SK-N-SH (cell line): ENCODE data around the gene ITCH. TPM values are rescaled to one million over a fixed set of nuclear protein-coding genes. Genes with fewer than 3 reads are reported as not detected.

ENCODE experiments used
- CTCF ChIA-PET: fragments of 300-600, 350-600 bp; formaldehyde crosslinking; extraction: SDS; loops from one replicate; lab custom pipeline; 2021; lab: Yijun Ruan, JAX
- POLR2A ChIA-PET: fragments of 350-600 bp; sonication (Branson Sonifier 250); formaldehyde crosslinking; extraction: SDS; loops from one replicate; lab custom pipeline; 2020; ENCODE audit warnings: antibody characterized with exemption, inconsistent platforms; lab: Yijun Ruan, JAX
- DNase-seq: peaks from one replicate; pipeline ENCODE4 v3.0.0; 2012
- H2AFZ ChIP-seq: fragments of 200-600 bp; sonication (generic); 2 replicates; pipeline ENCODE4 v1.8.1; 2016; ENCODE audit warnings: antibody characterized with exemption, mild to moderate bottlenecking, low read depth
- H3F3A ChIP-seq: fragments of 200-600 bp; sonication (generic); replicated peaks from 2 replicates; pipeline ENCODE3; 2016; ENCODE audit warnings: antibody characterized with exemption, mild to moderate bottlenecking; ENCODE audit not compliant: insufficient read depth
- H3K27ac ChIP-seq, 2 experiments: fragments of 200-500 bp in 1 of 2; fragments of 200-600 bp in 1 of 2; sonication (Bioruptor generic) in 1 of 2; sonication (generic), shearing (Covaris generic) in 1 of 2; 2 replicates each; pipeline versions ENCODE4 v1.5.1 to v1.6.1; 2014 to 2016; ENCODE audit warnings: low read depth in 2 of 2, inconsistent platforms in 1 of 2, low read length in 1 of 2, mild to moderate bottlenecking in 1 of 2, mixed read lengths in 1 of 2
- H3K27me3 ChIP-seq: fragments of 200-600 bp; sonication (generic), shearing (Covaris generic); 2 replicates; pipeline ENCODE4 v1.6.1; 2016; ENCODE audit warnings: mixed run types; ENCODE audit not compliant: insufficient read depth
- H3K36me3 ChIP-seq, 2 experiments: fragments of 200-500 bp in 1 of 2; fragments of 200-600 bp in 1 of 2; sonication (Bioruptor generic) in 1 of 2; sonication (generic) in 1 of 2; replicated peaks in 1 of 2; 2 replicates each; pipeline versions ENCODE3 to v1.5.1; 2014 to 2016; ENCODE audit warnings: low read length in 1 of 2, mild to moderate bottlenecking in 1 of 2; ENCODE audit not compliant: insufficient read depth in 2 of 2, control insufficient read depth in 1 of 2
- H3K4me1 ChIP-seq, 2 experiments: fragments of 200-500 bp in 1 of 2; fragments of 200-600 bp in 1 of 2; sonication (Bioruptor generic) in 1 of 2; sonication (generic), shearing (Covaris generic) in 1 of 2; 2 replicates each; pipeline versions ENCODE4 v1.5.1 to v1.6.1; 2014 to 2016; ENCODE audit warnings: low read depth in 1 of 2, low read length in 1 of 2, mixed run types in 1 of 2; ENCODE audit not compliant: insufficient read depth in 2 of 2, control insufficient read depth in 1 of 2
- H3K4me2 ChIP-seq: fragments of 200-600 bp; sonication (generic), shearing (Covaris generic); 2 replicates; pipeline ENCODE4 v1.6.1; 2017; ENCODE audit warnings: mixed run types
- H3K4me3 ChIP-seq, 2 experiments: fragments of 200-500 bp in 1 of 2; fragments of 200-600 bp in 1 of 2; sonication (Bioruptor generic) in 1 of 2; sonication (generic), shearing (Covaris generic) in 1 of 2; 2 replicates each; pipeline versions ENCODE4 v1.5.1 to v1.8.1; 2014 to 2016; ENCODE audit warnings: low read depth in 2 of 2, inconsistent platforms in 1 of 2, low read length in 1 of 2, mild to moderate bottlenecking in 1 of 2, mixed read lengths in 1 of 2, moderate library complexity in 1 of 2
- H3K79me2 ChIP-seq: fragments of 200-600 bp; sonication (generic); 2 replicates; pipeline ENCODE4 v1.8.1; 2017; ENCODE audit warnings: mild to moderate bottlenecking; ENCODE audit not compliant: insufficient read depth
- H3K9ac ChIP-seq: fragments of 200-600 bp; sonication (generic); 2 replicates; pipeline ENCODE4 v1.6.1; 2017; ENCODE audit warnings: mixed run types
- H3K9me2 ChIP-seq: fragments of 200-600 bp; sonication (generic); 2 replicates; pipeline ENCODE4 v1.6.1; 2017; ENCODE audit warnings: mixed run types
- H3K9me3 ChIP-seq: fragments of 200-600 bp; sonication (generic); 2 replicates; pipeline ENCODE4 v1.6.1; 2017; ENCODE audit warnings: mixed run types, mild to moderate bottlenecking, moderate library complexity
- H4K20me1 ChIP-seq: fragments of 200-600 bp; sonication (generic); 2 replicates; pipeline ENCODE4 v1.6.1; 2017; ENCODE audit warnings: mild to moderate bottlenecking, mixed run types; ENCODE audit not compliant: insufficient read depth
- CHD2 ChIP-seq: fragments of 150-350 bp; IDR thresholded peaks from 2 replicates; pipeline ENCODE4 v1.6.1; 2018; ENCODE audit warnings: low read length; ENCODE audit not compliant: partially characterized antibody
- EP300 ChIP-seq, 2 experiments: IDR thresholded peaks; 2 replicates each; pipeline versions ENCODE4 v1.4.0 to v1.6.1; 2012; ENCODE audit warnings: borderline replicate concordance in 1 of 2, low read depth in 1 of 2, low read length in 1 of 2
- FOSL2 ChIP-seq: IDR thresholded peaks from 2 replicates; pipeline ENCODE4 v1.4.0; 2012; ENCODE audit warnings: low read depth, mild to moderate bottlenecking, moderate library complexity, borderline replicate concordance
- FOXJ3 ChIP-seq: sonication (generic); formaldehyde crosslinking; IDR thresholded peaks from 2 replicates; pipeline ENCODE4 v1.5.1; 2020; ENCODE audit warnings: mild to moderate bottlenecking, missing genetic modification reagents
- FOXM1 ChIP-seq: IDR thresholded peaks from 2 replicates; pipeline ENCODE4 v1.4.0; 2012; ENCODE audit warnings: low read depth, mild to moderate bottlenecking
- GABPA ChIP-seq: IDR thresholded peaks from 2 replicates; pipeline ENCODE4 v1.4.0; 2012; ENCODE audit warnings: low read depth, mild to moderate bottlenecking
- GATA2 ChIP-seq: sonication (generic); formaldehyde crosslinking; IDR thresholded peaks from 2 replicates; pipeline ENCODE4 v1.5.0; 2020; ENCODE audit warnings: mild to moderate bottlenecking, missing genetic modification reagents
- NFIC ChIP-seq: IDR thresholded peaks from 2 replicates; pipeline ENCODE4 v1.4.0; 2012; ENCODE audit warnings: borderline replicate concordance
- POLR2AphosphoS5 ChIP-seq: IDR thresholded peaks from 2 replicates; pipeline ENCODE4 v1.6.1; 2012; ENCODE audit warnings: low read depth, low read length
- RXRA ChIP-seq: IDR thresholded peaks from 2 replicates; pipeline ENCODE4 v1.4.0; 2012; ENCODE audit warnings: low read depth, mild to moderate bottlenecking, borderline replicate concordance
- SIN3A ChIP-seq: IDR thresholded peaks from 2 replicates; pipeline ENCODE4 v1.6.1; 2012; ENCODE audit warnings: low read depth, mild to moderate bottlenecking, low read length, moderate library complexity, borderline replicate concordance
- TCF12 ChIP-seq: IDR thresholded peaks from 2 replicates; pipeline ENCODE4 v1.4.0; 2012
- TEAD4 ChIP-seq: IDR thresholded peaks from 2 replicates; pipeline ENCODE4 v1.4.0; 2012; ENCODE audit warnings: mild to moderate bottlenecking, borderline replicate concordance; ENCODE audit not compliant: insufficient read depth
- USF1 ChIP-seq: IDR thresholded peaks from 2 replicates; pipeline ENCODE4 v1.4.0; 2012; ENCODE audit warnings: low read depth, borderline replicate concordance
- YY1 ChIP-seq: IDR thresholded peaks from 2 replicates; pipeline ENCODE4 v1.4.0; 2012; ENCODE audit warnings: low read depth, mild to moderate bottlenecking
- ZBTB33 ChIP-seq: IDR thresholded peaks from 2 replicates; pipeline ENCODE4 v1.4.0; 2012; ENCODE audit warnings: low read depth, borderline replicate concordance
- WGBS: methylation state at CpG from one replicate; pipeline ENCODE4 v1.1.6; 2017; ENCODE audit warnings: low lambda C conversion rate; 5-methylcytosine and 5-hydroxymethylcytosine counted together
- polyA plus RNA-seq, 3 experiments: library from polyadenylated mRNA; depleted of rRNA; stranded (reverse); fragments of >200 nt; gene quantifications; 2 replicates each; pipeline ENCODE4 v1.2.3, GENCODE V29; 2012
- TF ChIP-seq, protein P1 (sequence below): fragments of 150-350 bp; IDR thresholded peaks from 2 replicates; pipeline ENCODE4 v1.6.1; 2017; ENCODE audit warnings: antibody characterized with exemption, low read length, low read depth, borderline replicate concordance
- TF ChIP-seq, protein P2 (sequence below): IDR thresholded peaks from 2 replicates; pipeline ENCODE4; 2012
- TF ChIP-seq, protein P3 (sequence below): fragments of 150-350 bp; IDR thresholded peaks from 2 replicates; pipeline ENCODE4 v1.6.1; 2016; ENCODE audit warnings: mild to moderate bottlenecking, low read depth, low read length

ITCH gene
- polyA plus RNA-seq, 1 of the 3 experiments (the other 2 are of a cell fraction), result 3.8 TPM

DNA sequence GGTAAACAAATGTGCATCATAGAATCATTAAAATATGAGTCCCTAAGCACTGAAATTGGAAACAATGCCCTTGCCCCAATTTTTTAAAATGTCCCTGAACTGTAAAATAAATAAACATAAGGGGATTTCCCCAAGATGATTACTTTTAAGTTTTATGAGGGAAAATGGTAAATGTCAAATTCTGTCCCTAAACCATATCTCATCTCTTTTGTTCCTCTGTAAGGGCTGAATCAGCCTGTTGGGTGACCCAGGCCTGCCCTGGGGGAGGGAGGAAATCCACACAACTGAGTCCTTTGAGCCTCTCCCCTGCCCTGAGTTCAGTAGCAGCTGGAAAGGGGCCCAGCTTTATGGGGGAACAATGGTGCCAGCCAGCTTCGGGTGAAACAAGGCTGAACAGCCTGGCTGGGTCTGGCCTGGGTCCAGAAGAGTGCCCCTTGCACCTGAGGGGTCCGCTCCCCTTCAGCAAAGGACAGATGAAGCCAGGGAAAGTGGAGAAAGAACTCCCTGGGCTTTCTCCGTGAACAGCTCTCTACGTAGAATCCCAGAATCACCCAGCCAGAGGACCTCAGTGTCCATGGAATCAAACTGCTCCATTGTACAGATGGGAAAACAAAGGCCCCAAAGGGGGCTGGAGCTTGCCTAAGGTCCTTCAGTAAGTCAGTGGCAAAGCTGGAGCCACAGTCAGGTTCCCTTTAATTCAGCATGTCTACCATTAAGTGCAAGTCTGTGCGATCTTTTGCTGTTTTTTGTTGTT lies 28.2 kb upstream of the ITCH start:
- 83% methylated on average over 5 of the region's 5 CpGs for WGBS
- H3K9ac ChIP-seq, result no peak overlapping the region
- CTCF ChIA-PET, result interaction anchor here (1.2 to 5.2 kb wide), 2 partner anchors 23 to 139 kb away, joined by 4 to 40 read pairs; no protein-coding TSS in a partner anchor

GRCh38 chr20:34337544-34337943 lies 25.5 kb upstream of the ITCH start:
- POLR2A ChIA-PET, result no interaction called here
- no peak for TF ChIP-seq RXRA
- TF ChIP-seq EP300 (IDR thresholded peaks at IDR 0.05; ENCODE audit: borderline replicate concordance in 1 of 2, low read depth in 1 of 2, low read length in 1 of 2), result no peak
- TF ChIP-seq FOSL2, result no peak
- no peak for TF ChIP-seq CHD2
- TF ChIP-seq TEAD4, result no peak
- TF ChIP-seq GATA2 (CRISPR knock-in tag), result no peak
- TF ChIP-seq ZBTB33, result no peak
- TF ChIP-seq, protein P1, sequence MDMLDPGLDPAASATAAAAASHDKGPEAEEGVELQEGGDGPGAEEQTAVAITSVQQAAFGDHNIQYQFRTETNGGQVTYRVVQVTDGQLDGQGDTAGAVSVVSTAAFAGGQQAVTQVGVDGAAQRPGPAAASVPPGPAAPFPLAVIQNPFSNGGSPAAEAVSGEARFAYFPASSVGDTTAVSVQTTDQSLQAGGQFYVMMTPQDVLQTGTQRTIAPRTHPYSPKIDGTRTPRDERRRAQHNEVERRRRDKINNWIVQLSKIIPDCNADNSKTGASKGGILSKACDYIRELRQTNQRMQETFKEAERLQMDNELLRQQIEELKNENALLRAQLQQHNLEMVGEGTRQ, result no peak
- no peak for TF ChIP-seq USF1
- no peak for TF ChIP-seq NFIC
- no peak for TF ChIP-seq TCF12
- TF ChIP-seq FOXJ3 (CRISPR knock-in tag), result no peak
- TF ChIP-seq SIN3A, result no peak
- no peak for TF ChIP-seq GABPA
- TF ChIP-seq POLR2AphosphoS5, result no peak
- TF ChIP-seq, protein P2, sequence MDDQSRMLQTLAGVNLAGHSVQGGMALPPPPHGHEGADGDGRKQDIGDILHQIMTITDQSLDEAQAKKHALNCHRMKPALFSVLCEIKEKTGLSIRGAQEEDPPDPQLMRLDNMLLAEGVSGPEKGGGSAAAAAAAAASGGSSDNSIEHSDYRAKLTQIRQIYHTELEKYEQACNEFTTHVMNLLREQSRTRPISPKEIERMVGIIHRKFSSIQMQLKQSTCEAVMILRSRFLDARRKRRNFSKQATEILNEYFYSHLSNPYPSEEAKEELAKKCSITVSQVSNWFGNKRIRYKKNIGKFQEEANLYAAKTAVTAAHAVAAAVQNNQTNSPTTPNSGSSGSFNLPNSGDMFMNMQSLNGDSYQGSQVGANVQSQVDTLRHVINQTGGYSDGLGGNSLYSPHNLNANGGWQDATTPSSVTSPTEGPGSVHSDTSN, result no peak

More for the DNA sequence above, 28.2 kb upstream of the ITCH start:
- Histone ChIP-seq H2AFZ (0 out of 2 replicates have a peak overlapping the region, but pooled peaks have one; percentile 47), H4K20me1 (no peaks in the 10 kb centered on the region), H3K9me2 (no peaks in the 10 kb centered on the region), H3K9me3 (no peaks in the 10 kb centered on the region), H3F3A (no peaks in the 10 kb centered on the region), H3K4me2 (no peak overlapping the region), H3K79me2 (no peaks in the 10 kb centered on the region), H3K36me3 (no peaks in the 10 kb centered on the region), H3K27ac (no peak overlapping the region), H3K27me3 (no peaks in the 10 kb centered on the region), H3K4me1 (no peaks in the 10 kb centered on the region), H3K4me3 (no peak overlapping the region)
- DNase-seq, result no peak
- TF ChIP-seq, protein P3, sequence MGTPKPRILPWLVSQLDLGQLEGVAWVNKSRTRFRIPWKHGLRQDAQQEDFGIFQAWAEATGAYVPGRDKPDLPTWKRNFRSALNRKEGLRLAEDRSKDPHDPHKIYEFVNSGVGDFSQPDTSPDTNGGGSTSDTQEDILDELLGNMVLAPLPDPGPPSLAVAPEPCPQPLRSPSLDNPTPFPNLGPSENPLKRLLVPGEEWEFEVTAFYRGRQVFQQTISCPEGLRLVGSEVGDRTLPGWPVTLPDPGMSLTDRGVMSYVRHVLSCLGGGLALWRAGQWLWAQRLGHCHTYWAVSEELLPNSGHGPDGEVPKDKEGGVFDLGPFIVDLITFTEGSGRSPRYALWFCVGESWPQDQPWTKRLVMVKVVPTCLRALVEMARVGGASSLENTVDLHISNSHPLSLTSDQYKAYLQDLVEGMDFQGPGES, result no peak
- TF ChIP-seq USF1, result no peak
- no peak for TF ChIP-seq YY1
- TF ChIP-seq FOXM1, result no peak
- POLR2A ChIA-PET, result no interaction called here

More at GRCh38 chr20:34337544-34337943, 25.5 kb upstream of the ITCH start:
- no peaks in the 10 kb centered on the region for H3K79me2 ChIP-seq
- no peak overlapping the region for H3K4me2 ChIP-seq
- no peaks in the 10 kb centered on the region for H3K4me1 ChIP-seq
- H3K9ac ChIP-seq, result no peak overlapping the region
- no peaks in the 10 kb centered on the region for H3K9me3 ChIP-seq
- no peaks in the 10 kb centered on the region for H3K9me2 ChIP-seq
- H3K4me3 ChIP-seq, result no peak overlapping the region
- WGBS, result 47% methylated on average over 1 of the region's 1 CpG
- no peaks in the 10 kb centered on the region for H4K20me1 ChIP-seq
- H3K27ac ChIP-seq, result no peak overlapping the region
- H3K36me3 ChIP-seq, result no peaks in the 10 kb centered on the region
- CTCF ChIA-PET, result interaction anchor here (5.2 kb wide), 1 partner anchor 25 kb away, joined by 40 read pairs; no protein-coding TSS in a partner anchor
- H3K27me3 ChIP-seq, result no peaks in the 10 kb centered on the region
- H3F3A ChIP-seq, result no peaks in the 10 kb centered on the region
- no peak for DNase-seq
- H2AFZ ChIP-seq, result no peak overlapping the region
